SU-DHL-6 (cell line): Measurements from ENCODE around the gene LIPA.

Experiments used
- EZH2phosphoT487 ChIP-seq: fragments of 200-600 bp; sonication (generic), shearing (Covaris generic); conservative IDR thresholded peaks from 2 replicates; pipeline ENCODE4 v1.6.1; 2018; ENCODE audit warnings: mild to moderate bottlenecking, antibody characterized with exemption, low read length, moderate library complexity, mixed read lengths
- TF ChIP-seq, protein P1 (sequence below): fragments of 200-600 bp; sonication (generic); IDR thresholded peaks from one replicate; pipeline ENCODE4 v1.5.1; 2017; ENCODE audit warnings: antibody characterized with exemption, mild to moderate bottlenecking, low read length, moderate library complexity; ENCODE audit not compliant: insufficient read depth, poor library complexity, severe bottlenecking

DNA sequence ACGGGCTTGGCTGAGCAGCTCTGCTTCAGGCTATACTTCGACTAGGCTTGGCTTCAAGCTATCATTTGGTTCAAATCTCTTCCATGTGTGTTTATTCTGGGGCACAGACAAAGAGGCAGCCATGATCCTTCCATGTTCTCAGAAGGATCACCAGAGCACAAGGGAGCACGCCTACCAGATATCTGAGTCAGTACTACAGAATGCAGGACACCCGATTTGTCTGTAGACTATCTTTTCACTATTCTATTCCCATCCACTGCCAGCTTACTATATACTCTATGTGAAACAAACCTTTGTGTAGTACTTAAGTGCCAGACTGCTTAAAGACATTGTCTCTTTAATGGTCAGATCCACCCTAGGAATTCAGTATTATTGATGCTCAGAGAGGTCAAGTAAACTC, 79.6 kb downstream of the LIPA start:
- TF ChIP-seq, protein P1, sequence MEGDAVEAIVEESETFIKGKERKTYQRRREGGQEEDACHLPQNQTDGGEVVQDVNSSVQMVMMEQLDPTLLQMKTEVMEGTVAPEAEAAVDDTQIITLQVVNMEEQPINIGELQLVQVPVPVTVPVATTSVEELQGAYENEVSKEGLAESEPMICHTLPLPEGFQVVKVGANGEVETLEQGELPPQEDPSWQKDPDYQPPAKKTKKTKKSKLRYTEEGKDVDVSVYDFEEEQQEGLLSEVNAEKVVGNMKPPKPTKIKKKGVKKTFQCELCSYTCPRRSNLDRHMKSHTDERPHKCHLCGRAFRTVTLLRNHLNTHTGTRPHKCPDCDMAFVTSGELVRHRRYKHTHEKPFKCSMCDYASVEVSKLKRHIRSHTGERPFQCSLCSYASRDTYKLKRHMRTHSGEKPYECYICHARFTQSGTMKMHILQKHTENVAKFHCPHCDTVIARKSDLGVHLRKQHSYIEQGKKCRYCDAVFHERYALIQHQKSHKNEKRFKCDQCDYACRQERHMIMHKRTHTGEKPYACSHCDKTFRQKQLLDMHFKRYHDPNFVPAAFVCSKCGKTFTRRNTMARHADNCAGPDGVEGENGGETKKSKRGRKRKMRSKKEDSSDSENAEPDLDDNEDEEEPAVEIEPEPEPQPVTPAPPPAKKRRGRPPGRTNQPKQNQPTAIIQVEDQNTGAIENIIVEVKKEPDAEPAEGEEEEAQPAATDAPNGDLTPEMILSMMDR, result no peak
- no peak for TF ChIP-seq EZH2phosphoT487
